ENCODE measurements around the gene GNAI3. TPM values are rescaled to one million over a fixed set of nuclear protein-coding genes. Genes with fewer than 3 reads are reported as not detected.

GNAI3 gene
- total RNA-seq, 2 experiments from 2014 or later, result 5.1 to 5.4 TPM

- intact Hi-C loops (cut with DNase I, micrococcal nuclease), result loop anchor here (5.0 to 10.0 kb wide), 5 partner anchors 127 to 405 kb away; partner anchors contain the start of genes ATXN7L2 (in 1 of the 2), CYB561D1 (in 1 of the 2), PSMA5 (in 1 of the 2) and PSRC1 (in 1 of the 2)
- Histone ChIP-seq H3K36me3 (ENCODE audit: insufficient read depth, low read length) (no peaks in the 10 kb centered on the region), H3K4me1 (ENCODE audit: insufficient read depth, low read length) (peaks cover 80% of the 10 kb centered on the region), H3K27me3 (ENCODE audit: control insufficient read depth in 1 of 2, insufficient read depth in 2 of 2, low read length in 2 of 2) (no peaks in the 10 kb centered on the region), H3K27ac (ENCODE audit: low read depth in 1 of 2, low read length in 2 of 2) (peak within 1 kb of the TSS; percentile 85 to 95), H3K9me3 (ENCODE audit: control insufficient read depth in 1 of 2, insufficient read depth in 1 of 2, low read length in 2 of 2) (no peaks in the 10 kb centered on the region), H3K4me3 (ENCODE audit: low read length) (peak within 1 kb of the TSS; percentile 91)
- CTCF ChIA-PET, result interaction anchor here (0.9 to 2.4 kb wide), 4 partner anchors 20 to 365 kb away, joined by 3 to 10 read pairs (median 4); partner anchors contain the start of genes AHCYL1 and GNAI3
- no peaks in the 10 kb centered on the region for H3K9me3 Mint-ChIP-seq
- peak within 1 kb of the TSS; percentile 99 for H3K4me3 Mint-ChIP-seq
- DNase-seq (peak; percentile 41 to 91 (median 60)), ATAC-seq (ENCODE audit: poor library complexity) (peak; percentile 25)
- peaks cover 4% of the 10 kb centered on the region for H3K36me3 Mint-ChIP-seq (ENCODE audit: low read depth)
- no peaks in the 10 kb centered on the region for H3K27me3 Mint-ChIP-seq
- H3K27ac Mint-ChIP-seq, result peak within 1 kb of the TSS; percentile 89
- H3K4me1 Mint-ChIP-seq (ENCODE audit: low read depth), result peaks cover 78% of the 10 kb centered on the region
- POLR2A ChIA-PET, result interaction anchor here (0.7 to 2.9 kb wide), 10 partner anchors 11 to 365 kb away, joined by 3 to 52 read pairs (median 6); partner anchors contain the start of genes AHCYL1, ATXN7L2, GNAI3 and GSTM1
- TF ChIP-seq CTCF (IDR thresholded peaks at IDR 0.05), result no peak
These were observed 71.4 kb downstream of the GNAI3 start, which contains the start of the genes AMPD2 and GNAT2 for GRCh38 chr1:109619576-109620400. AMPD2 (plus strand) TSS chr1:109619837; CDS start chr1:109621176, 1,339 bp downstream. GNAT2 (minus strand) TSS chr1:109619616; CDS start chr1:109612870, 6,746 bp downstream.

- no peaks in the 10 kb centered on the region for H3K9me3 Mint-ChIP-seq
- no peak for TF ChIP-seq CTCF (IDR thresholded peaks at IDR 0.05)
- Histone ChIP-seq H3K9me3 (ENCODE audit: control insufficient read depth in 1 of 2, insufficient read depth in 1 of 2, low read length in 2 of 2) (no peaks in the 10 kb centered on the region), H3K4me1 (ENCODE audit: insufficient read depth, low read length) (peaks cover 84% of the 10 kb centered on the region), H3K27ac (ENCODE audit: low read depth in 1 of 2, low read length in 2 of 2) (peak overlapping the region; percentile 85 to 95), H3K27me3 (ENCODE audit: control insufficient read depth in 1 of 2, insufficient read depth in 2 of 2, low read length in 2 of 2) (no peaks in the 10 kb centered on the region), H3K4me3 (ENCODE audit: low read length) (peak overlapping the region; percentile 91), H3K36me3 (ENCODE audit: insufficient read depth, low read length) (peaks cover 4% of the 10 kb centered on the region)
- POLR2A ChIA-PET, result interaction anchor here (0.7 to 2.9 kb wide), 8 partner anchors 12 to 364 kb away, joined by 3 to 52 read pairs (median 6); partner anchors contain the start of genes AHCYL1, GNAI3 and GSTM1
- peak overlapping the region; percentile 89 for H3K27ac Mint-ChIP-seq
- CTCF ChIA-PET, result interaction anchor here (1.1 to 2.4 kb wide), 3 partner anchors 20 to 364 kb away, joined by 4 to 10 read pairs (median 5); partner anchors contain the start of gene AHCYL1
- intact Hi-C loops (cut with DNase I, micrococcal nuclease), result loop anchor here (5.0 to 10.0 kb wide), 5 partner anchors 128 to 406 kb away; partner anchors contain the start of genes ATXN7L2 (in 1 of the 2), CYB561D1 (in 1 of the 2), PSMA5 (in 1 of the 2) and PSRC1 (in 1 of the 2)
- peak overlapping the region; percentile 99 for H3K4me3 Mint-ChIP-seq
- ATAC-seq (ENCODE audit: poor library complexity), result peak; percentile 2
- peaks cover 4% of the 10 kb centered on the region for H3K36me3 Mint-ChIP-seq (ENCODE audit: low read depth)
- no peaks in the 10 kb centered on the region for H3K27me3 Mint-ChIP-seq
- peak in 1 of 14 experiments; percentile 17 for DNase-seq
- peaks cover 82% of the 10 kb centered on the region for H3K4me1 Mint-ChIP-seq (ENCODE audit: low read depth)
These were observed 72.0 kb downstream of the GNAI3 start for GRCh38 chr1:109620401-109620791.

- ChIA-PET POLR2A (interaction anchor here (1.2 to 2.9 kb wide), 5 partner anchors 12 to 195 kb away, joined by 4 to 52 read pairs (median 7); partner anchors contain the start of gene GNAI3), CTCF (interaction anchor here (1.1 to 2.4 kb wide), 3 partner anchors 19 to 364 kb away, joined by 4 to 10 read pairs (median 5); partner anchors contain the start of gene AHCYL1)
- Histone ChIP-seq H3K27ac (ENCODE audit: low read depth in 1 of 2, low read length in 2 of 2) (peak overlapping the region; percentile 85 to 95), H3K27me3 (ENCODE audit: control insufficient read depth in 1 of 2, insufficient read depth in 2 of 2, low read length in 2 of 2) (no peaks in the 10 kb centered on the region), H3K9me3 (ENCODE audit: control insufficient read depth in 1 of 2, insufficient read depth in 1 of 2, low read length in 2 of 2) (no peaks in the 10 kb centered on the region), H3K4me1 (ENCODE audit: insufficient read depth, low read length) (peaks cover 80% of the 10 kb centered on the region), H3K4me3 (ENCODE audit: low read length) (peak overlapping the region; percentile 91), H3K36me3 (ENCODE audit: insufficient read depth, low read length) (peaks cover 7% of the 10 kb centered on the region)
- peaks cover 82% of the 10 kb centered on the region for H3K4me1 Mint-ChIP-seq (ENCODE audit: low read depth)
- DNase-seq (peak; percentile 91 to 99 (median 97)), ATAC-seq (ENCODE audit: poor library complexity) (peak; percentile 86)
- no peaks in the 10 kb centered on the region for H3K27me3 Mint-ChIP-seq
- peaks cover 6% of the 10 kb centered on the region for H3K36me3 Mint-ChIP-seq (ENCODE audit: low read depth)
- intact Hi-C loops (cut with DNase I, micrococcal nuclease), result loop anchor here (1.0 to 10.0 kb wide), 7 partner anchors 73 to 406 kb away; partner anchors contain the start of genes ATXN7L2 (in 1 of the 2), CYB561D1 (in 1 of the 2), GNAI3 (in 1 of the 2) and PSMA5 (in 1 of the 2)
- TF ChIP-seq CTCF (IDR thresholded peaks at IDR 0.05), result no peak
- H3K4me3 Mint-ChIP-seq, result peak overlapping the region; percentile 99
- no peaks in the 10 kb centered on the region for H3K9me3 Mint-ChIP-seq
- H3K27ac Mint-ChIP-seq, result peak overlapping the region; percentile 89
These were observed 72.4 kb downstream of the GNAI3 start for GRCh38 chr1:109620841-109621286.
